Activated CD4-positive, alpha-beta memory T cell treated with anti-CD3 and anti-CD28 coated beads, Interleukin-2, amount 10 ng/mL, durations not matched to agents 7 days and 5 days (primary cell): ENCODE data around the gene ZBTB7B. TPM values are rescaled to one million over a fixed set of nuclear protein-coding genes. Genes with fewer than 3 reads are reported as not detected.
A peak's percentile ranks its signal among the peaks of the same experiment; 100 is the strongest.

Experiments used
- CTCF ChIA-PET: fragments of 350-600 bp; sonication (Branson Sonifier 250); formaldehyde crosslinking; loops from one replicate; lab custom pipeline; 2021; ENCODE audit warnings: antibody characterized with exemption, inconsistent platforms; lab: Charles Lee
- POLR2A ChIA-PET: fragments of 350-600 bp; sonication (Branson Sonifier 250); formaldehyde crosslinking; loops from one replicate; lab custom pipeline; 2021; ENCODE audit warnings: antibody characterized with exemption; lab: Charles Lee
- DNase-seq: peaks from one replicate; pipeline ENCODE4 v3.0.0-alpha.2; 2020
- H3K27ac Mint-ChIP-seq: one replicate; pipeline ENCODE4 v1.8.0; 2021; ENCODE audit warnings: mild to moderate bottlenecking, mixed read lengths
- H3K27me3 Mint-ChIP-seq: one replicate; pipeline ENCODE4 v1.8.0; 2021; ENCODE audit warnings: mixed read lengths
- H3K36me3 Mint-ChIP-seq: one replicate; pipeline ENCODE4 v1.8.0; 2021; ENCODE audit warnings: low read depth, mixed read lengths
- H3K4me1 Mint-ChIP-seq: one replicate; pipeline ENCODE4 v1.8.0; 2021; ENCODE audit warnings: mixed read lengths
- H3K4me3 Mint-ChIP-seq: one replicate; pipeline ENCODE4 v1.8.0; 2021; ENCODE audit warnings: mild to moderate bottlenecking, mixed read lengths
- H3K9me3 Mint-ChIP-seq: one replicate; pipeline ENCODE4 v1.8.0; 2021; ENCODE audit warnings: mixed read lengths
- total RNA-seq, 2 experiments: library from RNA; stranded (reverse); gene quantifications; one replicate each; pipeline ENCODE4 v1.2.3, GENCODE V29; 2021

The ZBTB7B gene
- total RNA-seq, 2 experiments from 2014 or later, result 151 to 152 TPM

DNA sequence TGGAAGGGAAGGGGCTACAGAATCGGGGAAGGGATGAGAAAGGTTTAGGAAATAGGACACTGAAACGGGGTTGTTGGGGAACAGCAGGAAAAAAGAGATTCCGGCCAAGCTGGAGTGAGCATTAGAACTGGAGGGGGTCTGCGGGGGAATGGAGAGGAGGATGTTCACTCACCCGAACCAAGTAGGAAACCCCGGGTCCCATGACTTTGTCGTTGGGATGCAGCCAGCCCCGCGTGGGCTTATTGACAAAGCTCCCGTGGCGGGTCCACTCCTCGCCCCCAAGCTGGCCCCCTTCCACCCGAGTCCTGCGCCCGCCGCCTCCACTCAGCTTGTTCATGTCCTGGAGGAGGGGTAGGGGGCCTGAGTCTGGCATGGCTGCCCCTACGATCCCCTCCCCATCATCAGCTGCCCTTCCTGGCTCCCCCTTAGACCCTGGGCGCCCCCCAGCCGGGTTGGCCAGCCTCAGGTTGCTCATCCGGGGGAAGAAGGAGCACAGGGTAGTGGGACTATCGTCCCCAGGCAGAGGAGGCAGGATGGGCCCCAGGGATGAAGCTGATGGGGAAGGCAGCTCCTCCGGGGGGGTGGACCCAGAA, 32.6 kb upstream of the ZBTB7B start:
- POLR2A ChIA-PET, result interaction anchor here (0.7 to 3.9 kb wide), 8 partner anchors 9 to 46 kb away, joined by 3 to 34 read pairs (median 7); partner anchors contain the start of genes FLAD1, PBXIP1, PMVK and PYGO2
- no peaks in the 10 kb centered on the region for H3K27me3 Mint-ChIP-seq
- H3K4me3 Mint-ChIP-seq, result no peak overlapping the region
- peaks cover 55% of the 10 kb centered on the region for H3K4me1 Mint-ChIP-seq
- H3K9me3 Mint-ChIP-seq, result no peaks in the 10 kb centered on the region
- H3K27ac Mint-ChIP-seq, result no peak overlapping the region
- DNase-seq, result no peak
- peaks cover 53% of the 10 kb centered on the region for H3K36me3 Mint-ChIP-seq
- CTCF ChIA-PET, result interaction anchor here (0.5 to 1.9 kb wide), 5 partner anchors 13 to 74 kb away, joined by 3 to 10 read pairs (median 4); partner anchors contain the start of gene FLAD1

- ChIA-PET POLR2A (interaction anchor here (0.7 to 3.9 kb wide), 7 partner anchors 10 to 45 kb away, joined by 3 to 34 read pairs (median 10); partner anchors contain the start of genes FLAD1, PBXIP1, PMVK and PYGO2), CTCF (interaction anchor here (1.0 to 3.7 kb wide), 8 partner anchors 8 to 411 kb away, joined by 3 to 24 read pairs (median 6); partner anchors contain the start of genes FLAD1, PBXIP1 and PYGO2)
- Mint-ChIP-seq H3K36me3 (peaks cover 46% of the 10 kb centered on the region), H3K4me3 (peak within 1 kb of the TSS; percentile 16), H3K4me1 (peaks cover 52% of the 10 kb centered on the region), H3K27ac (peak within 1 kb of the TSS; percentile 62), H3K9me3 (no peaks in the 10 kb centered on the region), H3K27me3 (no peaks in the 10 kb centered on the region)
- DNase-seq, result peak; percentile 44
Observed at GRCh38 chr1:154970631-154971340, 31.8 kb upstream of the ZBTB7B start, which contains the start of gene SHC1. TSS of gene SHC1 (minus strand) at chr1:154970747. CDS start at chr1:154970526, 221 bp downstream.

GRCh38 chr1:154971341-154971998, 31.1 kb upstream of the ZBTB7B start:
- POLR2A ChIA-PET, result interaction anchor here (0.9 to 3.9 kb wide), 6 partner anchors 10 to 45 kb away, joined by 4 to 34 read pairs (median 12); partner anchors contain the start of genes FLAD1, PBXIP1 and PYGO2
- CTCF ChIA-PET, result interaction anchor here (0.6 to 6.4 kb wide), 9 partner anchors 9 to 412 kb away, joined by 3 to 40 read pairs (median 7); partner anchors contain the start of genes PBXIP1 and PYGO2
- Mint-ChIP-seq H3K4me1 (peaks cover 52% of the 10 kb centered on the region), H3K27ac (peak overlapping the region; percentile 62), H3K27me3 (no peaks in the 10 kb centered on the region), H3K36me3 (peaks cover 43% of the 10 kb centered on the region), H3K4me3 (peak overlapping the region; percentile 16), H3K9me3 (no peaks in the 10 kb centered on the region)
- DNase-seq, result no peak

DNA sequence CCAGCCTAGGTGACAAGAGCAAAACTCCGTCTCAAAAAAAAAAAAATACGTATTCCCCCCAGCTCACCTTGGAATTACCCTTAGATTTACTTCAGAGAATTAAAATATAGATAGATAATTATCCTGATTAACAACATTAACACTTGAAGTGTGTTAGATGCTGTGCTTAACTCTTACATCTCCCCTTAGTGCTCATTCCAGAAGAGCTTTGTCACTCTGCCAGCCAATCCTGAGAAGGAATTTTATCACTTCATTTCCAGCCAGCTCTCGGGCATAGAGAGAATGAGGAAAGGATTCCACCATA, 30.4 kb upstream of the ZBTB7B start:
- ChIA-PET CTCF (interaction anchor here (0.6 to 6.4 kb wide), 10 partner anchors 9 to 413 kb away, joined by 3 to 40 read pairs (median 7); partner anchors contain the start of genes ADAM15, FLAD1, PBXIP1 and PYGO2), POLR2A (interaction anchor here (0.9 to 3.9 kb wide), 5 partner anchors 8 to 44 kb away, joined by 4 to 34 read pairs (median 10); partner anchors contain the start of genes FLAD1, PBXIP1 and PYGO2)
- Mint-ChIP-seq H3K9me3 (no peaks in the 10 kb centered on the region), H3K4me3 (no peak overlapping the region), H3K27ac (no peak overlapping the region), H3K4me1 (peaks cover 51% of the 10 kb centered on the region), H3K36me3 (peaks cover 39% of the 10 kb centered on the region), H3K27me3 (no peaks in the 10 kb centered on the region)
- DNase-seq, result no peak

GRCh38 chr1:154972517-154973343, 29.9 kb upstream of the ZBTB7B start:
- no peak overlapping the region for H3K4me3 Mint-ChIP-seq
- CTCF ChIA-PET, result interaction anchor here (0.6 to 6.4 kb wide), 14 partner anchors 10 to 303 kb away, joined by 3 to 40 read pairs (median 5); partner anchors contain the start of genes ADAM15, FLAD1, KRTCAP2 and PYGO2
- POLR2A ChIA-PET, result interaction anchor here (0.7 to 5.1 kb wide), 19 partner anchors 8 to 367 kb away, joined by 3 to 62 read pairs (median 12); partner anchors contain the start of genes FLAD1, LENEP, PBXIP1 and PYGO2
- no peak for DNase-seq
- H3K36me3 Mint-ChIP-seq, result peaks cover 39% of the 10 kb centered on the region
- peaks cover 50% of the 10 kb centered on the region for H3K4me1 Mint-ChIP-seq
- no peak overlapping the region for H3K27ac Mint-ChIP-seq
- no peaks in the 10 kb centered on the region for H3K27me3 Mint-ChIP-seq
- H3K9me3 Mint-ChIP-seq, result no peaks in the 10 kb centered on the region

GRCh38 chr1:154973344-154974101, 29.1 kb upstream of the ZBTB7B start:
- H3K4me1 Mint-ChIP-seq, result peaks cover 47% of the 10 kb centered on the region
- H3K4me3 Mint-ChIP-seq, result no peak overlapping the region
- POLR2A ChIA-PET, result interaction anchor here (0.7 to 5.1 kb wide), 26 partner anchors 9 to 368 kb away, joined by 3 to 62 read pairs (median 8); partner anchors contain the start of genes ADAM15, FLAD1, LENEP and PBXIP1
- CTCF ChIA-PET, result interaction anchor here (0.6 to 6.4 kb wide), 17 partner anchors 10 to 304 kb away, joined by 3 to 40 read pairs (median 4); partner anchors contain the start of genes ADAM15, FLAD1, KRTCAP2 and PYGO2
- peak; percentile 96 for DNase-seq
- peaks cover 40% of the 10 kb centered on the region for H3K36me3 Mint-ChIP-seq
- no peak overlapping the region for H3K27ac Mint-ChIP-seq
- no peaks in the 10 kb centered on the region for H3K27me3 Mint-ChIP-seq
- H3K9me3 Mint-ChIP-seq, result no peaks in the 10 kb centered on the region

- no peak within 1 kb of the TSS for H3K27ac Mint-ChIP-seq
- H3K9me3 Mint-ChIP-seq, result no peaks in the 10 kb centered on the region
- POLR2A ChIA-PET, result interaction anchor here (0.8 to 5.1 kb wide), 29 partner anchors 9 to 369 kb away, joined by 3 to 62 read pairs (median 7); partner anchors contain the start of genes ADAM15, FLAD1, LENEP and PBXIP1
- DNase-seq, result peak; percentile 97
- peaks cover 40% of the 10 kb centered on the region for H3K36me3 Mint-ChIP-seq
- CTCF ChIA-PET, result interaction anchor here (0.6 to 6.4 kb wide), 15 partner anchors 9 to 305 kb away, joined by 3 to 40 read pairs (median 5); partner anchors contain the start of genes ADAM15, FLAD1, PBXIP1 and PYGO2
- no peak within 1 kb of the TSS for H3K4me3 Mint-ChIP-seq
- H3K4me1 Mint-ChIP-seq, result peaks cover 45% of the 10 kb centered on the region
- H3K27me3 Mint-ChIP-seq, result no peaks in the 10 kb centered on the region
Observed at GRCh38 chr1:154974102-154974807, 28.3 kb upstream of the ZBTB7B start, which contains the start of gene CKS1B. TSS of gene CKS1B (plus strand) at chr1:154974681. CDS start at chr1:154974746, 65 bp downstream.

DNA sequence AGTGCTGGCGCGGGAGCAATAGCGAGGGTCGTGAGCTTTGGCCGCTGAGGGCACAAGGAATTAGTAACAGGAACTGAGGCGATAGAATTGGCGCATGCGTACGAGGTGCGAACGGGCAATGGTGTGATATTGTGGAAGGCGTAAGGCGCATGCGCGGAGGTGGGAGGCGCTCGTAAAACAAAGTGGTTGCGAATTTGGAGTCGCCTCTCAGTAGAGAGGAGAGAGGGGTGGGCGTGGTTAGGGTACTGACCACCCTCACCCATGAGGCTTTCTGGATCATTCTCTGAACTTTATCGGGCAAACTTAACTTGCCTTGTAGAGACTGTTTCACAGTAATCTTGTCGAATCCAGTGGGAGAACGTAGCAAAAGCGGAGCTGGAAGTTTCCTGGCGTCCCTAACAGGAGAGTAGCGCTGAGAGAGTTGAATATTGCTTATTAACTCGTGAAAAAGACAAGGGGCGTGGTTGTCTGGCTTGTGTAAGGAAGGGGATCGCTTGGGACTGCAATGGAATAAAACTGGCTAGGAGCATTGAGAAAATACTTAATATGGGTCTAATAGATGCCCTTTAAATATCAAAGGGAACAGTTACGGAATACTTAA, 27.7 kb upstream of the ZBTB7B start:
- H3K36me3 Mint-ChIP-seq, result peaks cover 39% of the 10 kb centered on the region

GRCh38 chr1:154975409-154976059, 27.1 kb upstream of the ZBTB7B start:
- POLR2A ChIA-PET, result interaction anchor here (0.6 to 5.1 kb wide), 21 partner anchors 8 to 369 kb away, joined by 3 to 62 read pairs (median 12); partner anchors contain the start of genes FLAD1, LENEP, PBXIP1 and PMVK
- peaks cover 40% of the 10 kb centered on the region for H3K4me1 Mint-ChIP-seq
- CTCF ChIA-PET, result interaction anchor here (0.9 to 6.4 kb wide), 4 partner anchors 19 to 41 kb away, joined by 4 to 40 read pairs (median 12); partner anchors contain the start of genes PBXIP1 and PMVK
- H3K4me3 Mint-ChIP-seq, result no peak overlapping the region
- H3K36me3 Mint-ChIP-seq, result peaks cover 41% of the 10 kb centered on the region
- H3K27me3 Mint-ChIP-seq, result no peaks in the 10 kb centered on the region
- H3K9me3 Mint-ChIP-seq, result no peaks in the 10 kb centered on the region
- no peak overlapping the region for H3K27ac Mint-ChIP-seq
- DNase-seq, result peak; percentile 67

More for the DNA sequence above, 27.7 kb upstream of the ZBTB7B start:
- H3K27me3 Mint-ChIP-seq, result no peaks in the 10 kb centered on the region
- ChIA-PET POLR2A (interaction anchor here (0.6 to 5.1 kb wide), 27 partner anchors 8 to 368 kb away, joined by 3 to 62 read pairs (median 7); partner anchors contain the start of genes ADAM15, FLAD1, LENEP and PBXIP1), CTCF (interaction anchor here (0.9 to 6.4 kb wide), 4 partner anchors 12 to 42 kb away, joined by 5 to 40 read pairs (median 21); partner anchors contain the start of genes PBXIP1 and PYGO2)
- peak; percentile 96 for DNase-seq
- peaks cover 43% of the 10 kb centered on the region for H3K4me1 Mint-ChIP-seq
- H3K9me3 Mint-ChIP-seq, result no peaks in the 10 kb centered on the region
- no peak overlapping the region for H3K4me3 Mint-ChIP-seq
- no peak overlapping the region for H3K27ac Mint-ChIP-seq
